Fibroblast of gingiva (primary cell): Measurements from ENCODE around the gene ANTXRL.
"Not testable (repeated sequence)": the region's sequence is repeated elsewhere in the genome, so short reads cannot be mapped to it uniquely, and the experiment has no call there.

Experiments used
- DNase-seq: peaks from one replicate; pipeline ENCODE4 v3.0.0-alpha.2; 2011; ENCODE audit warnings: low read depth

Gene ANTXRL

DNA sequence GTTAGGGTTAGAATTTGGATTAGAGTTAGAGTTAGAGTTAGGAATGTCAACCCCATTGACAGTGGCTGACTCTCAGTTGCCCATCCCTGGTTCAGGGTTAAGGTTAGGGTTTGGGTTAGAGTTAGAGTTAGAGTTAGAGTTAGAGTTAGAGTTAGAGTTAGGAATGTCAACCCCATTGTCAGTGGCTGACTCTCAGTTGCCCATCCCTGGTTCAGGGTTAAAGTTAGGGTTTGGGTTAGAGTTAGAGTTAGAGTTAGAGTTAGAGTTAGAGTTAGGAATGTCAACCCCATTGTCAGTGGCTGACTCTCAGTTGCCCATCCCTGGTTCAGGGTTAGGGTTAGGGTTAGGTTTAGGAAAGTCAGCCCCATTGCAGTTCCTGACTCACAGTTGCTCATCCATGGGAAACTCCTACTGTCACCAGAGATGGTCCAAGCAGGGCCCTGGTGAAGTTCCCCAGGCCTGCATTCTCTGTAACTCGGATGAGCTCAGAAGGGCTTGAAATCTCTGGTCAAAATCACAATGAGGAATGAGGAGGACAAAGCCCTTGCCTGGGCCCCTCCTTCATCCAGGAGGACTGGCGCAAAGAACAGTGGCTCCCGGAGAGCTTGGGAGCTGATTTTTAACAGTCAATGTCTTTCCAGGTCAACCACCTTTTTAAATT is 8.7 kb downstream of the ANTXRL start:
- not testable (repeated sequence) for DNase-seq

DNA sequence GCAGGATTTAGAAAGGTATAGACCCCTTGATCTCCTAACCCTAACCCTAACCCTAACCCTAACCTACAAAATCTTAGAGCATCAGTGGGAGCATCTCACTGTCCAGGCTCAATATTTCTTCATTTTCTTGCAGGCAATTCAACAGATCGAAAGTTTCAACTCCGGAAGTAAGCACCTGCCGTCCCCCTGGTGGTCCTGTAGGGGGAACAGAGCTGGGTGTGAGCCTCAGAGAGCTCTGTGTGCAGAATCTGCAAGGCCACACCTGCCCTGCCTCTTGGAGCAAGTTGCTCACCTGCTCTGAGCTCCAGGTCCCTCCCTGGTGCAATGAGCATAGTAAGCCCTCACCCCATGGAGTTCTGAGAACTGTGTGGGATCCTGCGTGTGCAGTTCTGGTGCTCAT is 9.3 kb downstream of the ANTXRL start:
- DNase-seq = not testable (repeated sequence)

DNA sequence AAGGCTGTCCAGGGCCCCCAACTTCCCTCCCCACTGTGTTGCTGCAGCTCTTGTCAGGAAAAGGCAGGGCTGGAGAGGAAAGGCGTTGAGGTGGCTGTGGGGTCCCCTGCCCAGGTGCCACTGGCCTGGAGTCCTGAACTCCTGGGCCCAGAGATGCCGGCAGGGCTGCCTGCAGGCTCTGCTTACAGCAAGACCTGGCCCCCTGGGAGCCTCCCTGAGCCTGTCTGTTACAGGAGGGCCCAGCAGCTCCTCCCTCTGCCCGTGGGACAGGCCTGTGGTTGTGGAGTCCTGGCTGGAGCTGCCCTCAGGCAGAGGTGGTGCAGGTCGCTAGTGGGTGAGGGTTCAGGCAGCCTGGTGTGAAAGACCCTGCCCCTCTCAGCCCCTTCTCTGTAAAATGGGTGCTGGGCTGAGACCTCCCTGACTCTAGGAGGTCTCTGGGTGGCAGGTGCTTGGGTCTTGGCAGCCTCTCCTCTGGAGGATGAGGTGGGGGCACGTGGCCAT is 9.9 kb downstream of the ANTXRL start:
- no peak for DNase-seq

DNA sequence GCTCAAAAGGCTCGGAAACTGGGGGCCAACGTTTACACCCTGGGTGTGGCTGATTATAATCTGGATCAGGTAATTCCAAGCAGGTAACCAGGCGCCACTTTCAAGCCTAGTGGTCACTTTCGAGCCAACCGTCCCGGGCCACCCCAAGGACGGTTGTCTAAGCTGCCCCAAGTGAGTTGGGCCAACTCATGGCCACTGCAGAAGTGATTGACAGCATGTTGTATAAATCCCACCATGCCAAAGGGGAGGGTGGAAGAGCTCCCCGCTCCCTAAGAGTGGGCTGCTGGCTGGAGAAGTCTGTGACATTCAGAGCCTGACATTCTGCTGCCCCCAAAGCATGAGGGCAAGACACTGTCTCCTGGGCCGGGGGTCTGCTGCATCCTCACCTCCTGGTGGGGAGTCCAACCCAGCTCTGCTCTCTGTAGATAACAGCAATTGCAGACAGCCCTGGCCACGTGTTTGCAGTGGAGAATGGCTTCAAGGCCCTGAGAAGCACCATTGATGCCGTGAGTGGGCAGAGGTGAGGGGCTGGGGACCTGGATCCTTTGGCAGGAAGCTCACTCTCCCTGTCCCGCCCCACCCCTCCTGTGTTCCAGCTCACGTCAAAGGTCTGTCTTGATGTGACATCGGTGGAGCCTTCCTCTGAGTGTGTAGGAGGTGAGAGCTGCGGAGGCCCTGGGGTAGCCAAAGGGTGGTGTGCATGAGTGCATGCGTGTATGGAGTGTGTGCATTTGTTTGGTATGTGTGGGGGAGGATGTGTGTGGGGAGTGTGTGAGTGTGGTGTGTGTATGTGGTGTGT is 10.8 kb downstream of the ANTXRL start:
- no peak for DNase-seq

DNA sequence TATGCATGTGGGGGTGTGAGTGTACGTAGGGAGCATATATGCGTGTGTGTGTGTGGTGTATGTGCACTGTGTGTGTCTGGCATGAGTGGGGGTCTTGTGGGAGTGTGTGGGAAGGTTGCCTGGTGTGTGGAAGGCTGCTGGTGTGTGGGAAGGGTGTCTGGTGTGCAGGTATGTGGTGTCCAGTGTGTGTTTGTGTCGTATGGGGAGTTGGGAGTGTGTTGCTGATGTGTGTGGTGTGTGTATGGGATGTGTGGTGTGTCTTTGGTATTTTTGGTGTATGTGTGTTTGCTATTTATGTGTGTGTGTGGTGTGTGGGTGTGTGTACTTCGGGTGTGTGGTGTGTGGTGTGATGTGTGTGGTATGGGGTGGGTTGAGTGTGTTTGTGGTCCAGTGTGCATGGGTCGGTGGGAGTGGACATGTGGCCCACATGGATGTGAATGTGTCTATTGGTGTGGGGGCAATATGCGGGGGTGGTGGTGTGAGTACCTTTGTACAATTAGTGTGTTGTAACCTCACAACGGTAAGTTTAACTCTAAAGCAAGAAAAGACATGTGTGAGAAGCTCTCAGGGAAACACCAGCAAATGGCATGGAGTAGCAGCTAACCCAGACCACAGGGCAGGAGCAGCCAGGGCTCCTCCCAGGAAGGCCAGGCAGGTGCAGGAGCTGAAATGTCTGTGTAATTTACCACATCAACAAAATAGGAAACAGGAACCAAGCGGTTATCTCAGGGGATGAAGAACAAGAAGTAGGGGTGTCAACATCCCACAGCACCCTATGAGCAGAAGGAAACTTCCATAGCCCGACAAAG is 11.9 kb downstream of the ANTXRL start:
- DNase-seq = no peak

DNA sequence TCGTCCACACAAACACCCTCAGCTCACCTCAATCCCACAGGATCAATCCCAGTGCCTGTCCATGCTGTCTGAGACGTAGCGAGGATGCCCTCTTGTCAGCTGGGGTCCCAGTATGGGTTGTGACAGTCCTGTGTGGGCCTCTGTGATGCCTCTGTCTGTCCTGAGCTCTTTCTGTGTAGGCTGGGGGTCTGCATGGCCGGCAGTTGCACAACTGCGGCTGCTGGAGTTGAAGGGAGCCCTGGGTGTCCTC is 12.4 kb downstream of the ANTXRL start:
- no peak for DNase-seq

DNA sequence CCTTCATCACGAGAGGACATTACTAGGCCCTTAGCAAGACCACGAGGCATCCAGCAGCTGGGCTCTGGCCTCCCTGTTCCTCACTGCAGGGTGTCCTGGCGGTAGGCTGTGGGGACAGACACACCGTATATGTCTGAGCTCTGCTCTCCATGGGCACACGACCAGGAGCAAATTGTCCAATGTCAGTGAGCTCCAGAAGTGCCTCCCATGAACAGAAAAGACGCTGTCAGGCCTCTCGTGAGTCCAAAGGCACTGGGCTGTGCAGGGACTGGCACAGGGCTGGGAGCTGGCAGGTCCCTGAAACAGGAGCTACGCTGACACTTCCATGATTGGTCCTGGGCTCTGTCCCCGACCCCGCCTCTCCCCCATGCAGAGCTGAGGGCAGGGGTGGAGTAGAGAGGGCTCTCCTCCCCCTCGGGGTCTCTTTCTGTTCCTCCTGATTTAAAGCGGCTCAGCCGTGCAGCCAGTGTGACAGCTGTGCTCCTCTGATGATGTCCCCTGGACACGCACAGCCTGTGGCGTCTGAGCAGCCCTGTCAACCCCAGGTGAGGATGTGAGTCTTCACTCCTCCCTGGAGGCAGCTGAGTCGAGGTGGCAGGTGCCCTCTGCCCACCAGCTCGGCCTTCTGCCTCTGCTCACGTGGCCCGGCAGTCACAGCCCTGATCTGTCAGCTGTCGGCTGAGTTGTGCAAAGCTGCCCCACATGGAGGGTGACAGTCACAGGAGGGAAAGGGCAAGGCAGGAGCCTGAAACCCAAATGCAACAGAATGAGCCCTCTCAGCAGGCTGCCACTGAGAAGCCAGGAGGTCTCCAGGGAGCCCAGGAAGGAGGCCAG is 13.0 kb downstream of the ANTXRL start:
- DNase-seq = no peak

DNA sequence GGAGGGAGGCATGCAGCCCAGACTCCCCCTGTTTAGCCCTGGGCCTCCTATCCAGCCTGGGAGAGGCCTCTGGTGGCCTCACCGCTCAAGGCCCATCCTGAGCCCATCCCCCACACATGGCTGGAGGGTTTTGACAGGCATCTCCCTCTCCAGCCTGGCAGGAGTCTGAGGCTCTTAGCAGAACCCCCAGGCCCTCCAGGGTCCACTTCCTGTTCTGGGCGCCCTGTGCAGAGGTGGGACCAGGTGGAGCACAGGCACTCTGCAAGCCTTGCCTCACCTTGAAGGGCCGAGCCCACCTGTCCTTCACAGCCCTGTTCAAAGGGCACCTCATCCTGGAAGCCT is 13.5 kb downstream of the ANTXRL start:
- DNase-seq = not testable (repeated sequence)

DNA sequence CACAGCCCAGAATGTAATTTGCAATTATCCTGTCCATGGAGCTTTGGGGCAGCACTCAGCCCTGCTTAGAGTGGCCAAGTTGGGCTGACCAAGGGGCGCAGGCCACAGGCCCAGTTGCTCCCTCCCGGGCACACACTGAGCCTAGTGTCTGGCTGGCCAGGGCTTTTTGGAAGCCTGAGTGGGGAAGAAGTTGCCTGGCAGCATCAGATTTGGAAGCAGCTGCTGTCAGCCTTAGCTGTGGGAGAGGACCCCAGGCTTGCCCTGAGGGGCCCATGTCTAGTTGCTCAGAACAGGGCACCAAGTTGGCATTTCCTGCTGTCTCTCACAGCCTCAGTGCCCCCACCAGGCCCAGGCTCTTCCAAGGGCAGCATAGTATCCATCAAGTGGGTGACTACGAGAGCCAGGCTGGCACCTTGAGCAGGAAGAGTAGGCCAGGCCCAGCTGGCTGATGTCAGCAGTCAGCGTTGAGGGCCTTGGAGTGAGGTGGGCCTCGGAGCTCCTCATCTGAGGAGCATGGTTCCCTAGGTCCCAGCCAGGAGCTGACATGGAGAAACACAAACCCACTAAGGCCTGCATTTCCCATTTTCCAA is 14.4 kb downstream of the ANTXRL start:
- DNase-seq = no peak

DNA sequence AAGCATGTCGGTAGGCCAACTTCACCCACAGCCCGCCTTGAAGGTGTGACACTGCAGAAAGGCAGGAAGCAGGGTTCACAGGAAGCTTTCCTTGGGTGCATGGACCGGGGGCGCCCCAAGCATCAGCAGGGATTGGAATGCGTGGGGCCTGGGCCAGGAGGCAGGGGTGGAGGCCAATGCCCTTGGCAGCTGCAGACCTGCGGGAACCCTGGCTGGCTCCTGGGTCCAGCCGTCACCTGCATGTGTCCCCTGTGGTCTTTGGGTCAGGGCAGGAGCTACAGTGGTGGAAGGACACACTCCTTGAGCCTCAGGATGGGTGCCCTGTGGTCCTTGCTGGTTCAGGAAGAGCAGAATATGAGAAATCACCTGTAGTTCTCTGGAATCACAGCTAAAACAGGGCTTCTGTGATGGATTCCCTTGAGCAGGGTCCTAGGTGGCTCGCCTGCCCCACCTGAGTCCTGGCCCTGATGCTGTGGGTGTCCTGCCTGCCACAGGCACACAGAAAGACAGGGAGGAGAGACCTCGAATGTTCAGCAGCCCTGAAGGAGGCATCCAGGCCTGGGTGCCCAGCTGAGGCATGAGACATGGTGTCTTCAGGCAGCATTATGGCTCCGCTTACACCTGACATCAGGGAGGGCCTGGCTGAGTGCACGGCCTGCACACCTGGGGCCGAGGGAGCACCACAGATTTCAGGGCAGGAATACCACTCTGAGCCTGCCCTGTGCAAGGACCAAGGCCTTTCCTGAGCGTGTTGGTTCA is 15.1 kb downstream of the ANTXRL start:
- no peak for DNase-seq

DNA sequence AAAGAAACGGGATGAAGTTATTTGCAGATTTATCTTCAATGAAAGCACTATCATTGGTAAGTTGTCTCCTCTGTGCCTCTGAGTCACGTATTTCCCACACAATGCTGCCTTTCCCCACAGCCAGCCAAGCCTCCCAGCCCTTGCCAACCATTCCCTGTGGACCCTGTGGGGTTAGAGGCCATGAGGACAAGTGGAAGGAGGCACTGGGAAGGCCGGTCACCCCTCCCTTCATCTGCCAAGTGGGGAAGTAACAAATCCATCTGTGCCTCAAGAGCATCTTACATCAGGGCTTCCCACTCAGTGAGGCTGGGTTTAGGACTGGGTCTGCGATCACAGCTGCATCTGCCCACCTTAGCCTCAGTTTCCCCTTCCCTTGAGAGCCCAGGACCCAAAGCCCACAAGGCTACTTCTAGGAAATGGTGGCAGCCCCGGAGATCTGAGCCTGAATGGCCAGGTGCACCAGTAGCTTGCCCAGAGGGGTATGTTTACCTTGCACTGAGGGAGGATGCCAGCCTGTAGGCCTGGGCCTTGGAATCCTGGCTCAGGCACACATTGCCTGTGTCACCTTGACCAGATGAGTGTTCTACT is 16.1 kb downstream of the ANTXRL start:
- DNase-seq = not testable (repeated sequence)

DNA sequence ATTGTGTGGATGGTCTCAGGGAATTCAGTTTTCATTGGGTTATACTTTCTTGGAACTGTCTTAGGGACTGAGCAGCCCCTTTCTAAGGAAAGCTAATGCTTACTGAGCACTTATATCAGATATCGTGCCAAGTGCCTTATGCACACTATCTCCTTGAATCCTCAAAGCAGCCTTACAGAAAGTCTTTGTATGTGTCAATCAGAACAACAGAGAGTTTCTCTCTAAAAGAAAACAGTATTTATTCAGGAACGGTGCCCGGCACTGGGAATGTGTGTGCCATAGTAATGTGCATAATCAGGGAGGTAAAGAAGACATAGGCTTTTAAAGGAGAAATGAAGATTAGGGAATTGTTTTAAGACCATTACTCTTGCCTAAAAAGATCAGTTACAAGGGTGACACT is 17.3 kb downstream of the ANTXRL start:
- DNase-seq = no peak

DNA sequence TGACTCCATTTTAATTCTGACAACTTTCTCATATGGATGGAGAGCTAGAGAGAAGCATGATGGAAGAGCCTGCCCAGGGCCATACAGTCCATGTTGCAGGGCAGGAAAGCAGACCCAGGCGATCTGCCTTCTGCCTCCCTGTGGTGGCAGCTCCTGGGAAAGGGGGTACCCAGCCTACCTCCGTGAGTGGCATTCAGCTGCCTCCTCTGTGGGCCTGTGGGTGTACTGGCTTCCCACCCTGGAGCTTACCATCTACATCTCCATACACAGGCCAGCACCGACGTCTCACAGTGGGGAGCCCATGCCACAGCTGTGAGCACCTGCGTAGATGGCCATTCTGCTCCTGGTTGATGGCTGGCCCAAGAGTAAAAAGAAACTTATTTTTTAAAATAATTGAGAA is 17.9 kb downstream of the ANTXRL start:
- not testable (repeated sequence) for DNase-seq

DNA sequence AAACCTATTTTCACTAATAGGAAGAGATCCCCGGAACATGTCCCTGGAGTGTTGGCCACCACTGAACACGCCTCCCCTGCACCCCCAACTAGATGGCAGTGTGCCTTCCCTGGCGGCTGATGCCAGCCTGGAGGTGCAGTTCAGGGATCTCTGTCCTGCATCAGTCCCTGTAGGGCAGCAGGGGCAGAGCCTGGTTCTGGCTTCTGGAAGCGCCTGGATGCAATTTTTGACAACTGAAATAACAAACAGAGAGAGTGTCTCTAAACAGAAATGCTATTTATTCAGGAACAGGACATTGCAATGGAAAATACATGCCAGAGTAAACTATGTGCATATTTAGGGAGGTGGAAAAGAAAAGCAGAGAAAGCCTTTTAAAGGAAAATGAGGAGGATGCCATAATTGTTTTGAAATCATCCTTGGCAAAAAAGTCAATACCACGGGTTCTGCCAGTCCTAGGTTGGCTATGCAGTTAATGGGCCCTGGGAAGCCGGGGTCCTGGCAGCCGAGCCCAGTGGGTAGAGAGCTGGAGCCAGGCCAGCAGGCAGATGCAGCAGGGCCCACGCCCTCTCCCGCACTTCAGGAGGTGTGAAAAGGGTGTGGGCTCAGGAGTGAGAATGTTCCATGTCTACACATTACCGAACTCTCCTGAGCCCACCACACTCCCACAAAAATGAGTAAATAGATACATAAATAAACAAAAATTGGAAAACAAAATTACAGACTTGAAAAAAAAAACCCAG is 18.5 kb downstream of the ANTXRL start:
- no peak for DNase-seq

DNA sequence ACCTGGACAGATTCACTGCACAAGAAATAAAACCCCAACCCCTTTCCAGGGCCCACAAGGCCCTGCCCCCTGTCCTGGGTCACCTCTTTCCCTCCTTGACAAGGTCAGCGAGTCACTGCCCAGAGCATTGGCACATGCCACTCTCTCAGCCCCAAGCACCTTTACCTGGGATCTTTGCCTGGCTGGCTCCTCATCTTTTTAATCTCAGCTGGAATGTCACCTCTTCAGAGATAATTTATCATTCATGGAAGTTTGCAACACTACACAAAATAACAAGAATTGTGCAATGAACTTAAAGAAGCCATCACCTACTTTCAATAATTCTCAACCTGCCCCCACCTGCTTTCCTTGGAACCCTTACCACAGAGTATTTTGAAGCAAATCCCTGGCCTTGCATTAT is 19.2 kb downstream of the ANTXRL start:
- no peak for DNase-seq

DNA sequence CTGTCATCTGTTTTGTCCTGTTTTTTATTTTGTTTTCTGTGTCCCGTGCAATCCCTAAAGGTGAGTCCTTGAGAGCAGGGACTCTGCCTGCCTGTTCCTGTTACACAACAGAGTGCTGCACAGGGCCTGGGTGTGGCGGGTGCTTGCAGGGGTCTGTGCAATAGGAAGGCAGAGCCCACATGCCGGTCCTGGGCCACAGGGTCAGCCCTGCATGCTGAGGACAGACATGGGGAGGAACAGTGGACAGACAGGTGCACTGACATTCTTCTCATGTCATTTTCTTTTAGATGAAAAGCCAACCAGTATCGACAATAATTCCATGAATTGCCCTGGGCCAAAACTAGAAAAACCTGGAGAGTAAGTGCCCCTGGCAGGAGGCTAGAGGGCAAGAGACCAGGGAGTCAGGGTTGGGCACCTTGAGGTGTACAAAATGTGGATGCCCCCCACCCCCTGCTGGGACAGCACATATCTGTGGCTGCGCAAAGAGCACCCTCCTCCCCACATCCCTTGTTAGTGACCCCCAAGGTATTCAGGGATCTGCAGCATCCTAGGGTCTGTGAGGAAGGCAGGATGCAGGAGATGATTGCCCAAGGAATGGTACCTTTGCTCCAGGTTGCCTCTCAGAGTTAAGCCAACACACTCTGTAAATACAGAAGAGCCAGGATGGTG is 19.9 kb downstream of the ANTXRL start:
- no peak for DNase-seq

DNA sequence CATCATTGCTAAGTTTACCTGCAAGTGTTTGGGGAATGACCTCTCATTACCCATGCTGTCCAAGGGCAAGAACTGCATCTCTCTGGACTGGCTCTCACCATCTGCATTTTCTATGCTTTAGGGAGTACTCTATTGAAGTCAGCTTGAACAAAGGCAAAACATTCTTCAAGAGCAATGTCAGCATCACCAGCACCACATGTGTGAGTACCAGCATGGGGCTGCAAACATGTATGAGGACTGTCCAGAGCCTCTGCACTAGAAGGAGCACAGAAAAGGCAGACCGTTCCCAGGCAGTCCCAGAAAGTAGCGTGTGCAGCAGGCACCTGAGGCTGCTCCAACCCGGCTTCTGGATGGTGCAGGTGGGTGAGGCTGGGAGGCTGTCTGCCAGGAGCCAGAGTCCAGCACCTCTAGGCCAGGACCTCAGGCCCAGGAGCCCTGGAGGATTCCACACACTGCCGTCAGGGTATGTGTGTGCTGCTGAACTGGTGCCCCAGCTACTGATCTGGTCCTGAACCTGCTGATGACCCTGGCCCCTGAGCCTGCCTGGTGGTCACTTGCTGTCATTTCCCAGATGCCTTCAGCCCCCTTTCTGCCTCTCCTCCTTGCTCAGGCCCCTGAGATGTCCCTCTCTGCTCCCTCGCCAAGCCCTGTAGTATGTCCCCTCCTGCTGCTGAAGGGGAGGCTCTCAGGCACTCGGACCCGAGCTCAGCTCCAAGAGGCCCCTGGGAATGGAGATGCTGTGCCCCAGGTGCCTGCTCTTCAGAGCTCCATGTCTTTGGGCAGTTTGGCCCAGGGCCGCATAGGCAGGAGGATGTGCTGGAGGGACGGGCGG is 20.7 kb downstream of the ANTXRL start:
- no peak for DNase-seq

DNA sequence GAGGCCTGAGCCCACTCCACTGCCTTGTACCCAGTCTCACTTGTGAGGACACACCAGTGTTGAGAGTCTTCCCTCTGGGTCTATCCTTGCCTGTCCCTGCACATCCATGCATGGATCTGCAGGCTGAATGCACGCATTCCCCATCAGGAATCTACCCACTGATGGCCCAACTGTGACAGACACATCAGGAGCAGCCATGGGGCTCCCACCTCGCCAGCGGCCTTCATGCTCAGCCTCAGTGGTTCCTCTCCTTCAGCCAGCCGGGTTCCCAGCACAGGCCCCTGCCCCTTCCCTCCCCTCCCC is 21.3 kb downstream of the ANTXRL start:
- no peak for DNase-seq
